Esophagus (tissue), 2 donors: ENCODE data around the gene HLA-DQB1. TPM values are rescaled to one million over a fixed set of nuclear protein-coding genes. Genes with fewer than 3 reads are reported as not detected.
"Not testable (repeated sequence)": the region's sequence is repeated elsewhere in the genome, so short reads cannot be mapped to it uniquely, and the experiment has no call there.

ENCODE experiments used
- H3K27ac ChIP-seq, 2 donors: one replicate each; pipeline ENCODE4 v1.5.1; 2013; ENCODE audit warnings: low read depth in 2 of 2, mild to moderate bottlenecking in 2 of 2, inconsistent platforms in 1 of 2, low read length in 1 of 2, moderate library complexity in 1 of 2
- H3K27me3 ChIP-seq, 2 donors: one replicate each; pipeline ENCODE4 v1.6.1; 2013; ENCODE audit warnings: low read length in 2 of 2, control low read depth in 1 of 2, mild to moderate bottlenecking in 1 of 2; ENCODE audit not compliant: insufficient read depth in 2 of 2, control insufficient read depth in 1 of 2
- H3K36me3 ChIP-seq, 2 donors: one replicate each; pipeline ENCODE4 v1.6.1; 2013; ENCODE audit warnings: low read length in 1 of 2; ENCODE audit not compliant: control insufficient read depth in 2 of 2, insufficient read depth in 2 of 2
- H3K4me1 ChIP-seq, 2 donors: one replicate each; pipeline ENCODE4 v1.6.1; 2013; ENCODE audit warnings: low read length in 1 of 2; ENCODE audit not compliant: control insufficient read depth in 2 of 2, insufficient read depth in 2 of 2
- H3K4me3 ChIP-seq, 2 donors: one replicate each; pipeline ENCODE4 v1.5.1; 2013; ENCODE audit warnings: low read length in 2 of 2, mild to moderate bottlenecking in 2 of 2, low read depth in 1 of 2, moderate library complexity in 1 of 2
- H3K9me3 ChIP-seq, 2 donors: one replicate each; pipeline ENCODE4 v1.6.1; 2013; ENCODE audit warnings: mild to moderate bottlenecking in 2 of 2, low read depth in 1 of 2, low read length in 1 of 2, moderate library complexity in 1 of 2; ENCODE audit not compliant: control insufficient read depth in 2 of 2, insufficient read depth in 1 of 2
- WGBS, 2 donors: extraction: QIAGEN DNeasy Blood & Tissue Kit; methylation state at CpG; one replicate each; pipeline ENCODE4 v1.1.7; 2013; 5-methylcytosine and 5-hydroxymethylcytosine counted together
- polyA plus RNA-seq, 2 donors: library from polyadenylated mRNA; stranded (reverse); fragments of 200-250 nt; gene quantifications; one replicate each; pipeline ENCODE4 v1.2.3, GENCODE V29; 2013
- donor health status: healthy with polysubstance abuse.
- donor health status: Bipolar disorder and iron deficiency.

Gene HLA-DQB1
- polyA plus RNA-seq, 2 donors = 16.5 to 53.2 TPM

DNA sequence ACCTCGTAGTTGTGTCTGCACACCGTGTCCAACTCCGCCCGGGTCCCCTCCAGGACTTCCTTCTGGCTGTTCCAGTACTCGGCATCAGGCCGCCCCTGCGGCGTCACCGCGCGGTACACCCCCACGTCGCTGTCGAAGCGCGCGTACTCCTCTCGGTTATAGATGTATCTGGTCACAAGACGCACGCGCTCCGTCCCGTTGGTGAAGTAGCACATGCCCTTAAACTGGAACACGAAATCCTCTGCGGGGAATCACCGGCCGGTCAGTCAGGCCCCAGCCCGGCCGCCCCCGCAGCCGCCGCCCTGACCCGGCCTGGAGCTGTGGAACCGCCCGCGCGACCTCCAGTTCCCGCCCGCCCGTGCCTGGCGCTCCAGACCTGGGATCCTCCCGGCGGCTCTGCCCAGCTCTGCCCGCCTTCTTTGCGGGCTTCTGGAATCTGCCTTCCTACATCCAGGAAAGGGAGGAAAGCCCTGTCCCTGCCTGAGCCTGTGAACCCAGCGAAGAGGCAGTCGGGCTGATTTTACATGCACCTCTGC, 1.6 kb downstream of the HLA-DQB1 start:
- Histone ChIP-seq H3K4me1 (peaks cover 2 to 4% of the 10 kb centered on the region in 2 donors), H3K27me3 (no peaks in the 10 kb centered on the region), H3K27ac (peak overlapping the region in 1 of 2 donors; percentile 23), H3K36me3 (peaks cover 0 to 4% of the 10 kb centered on the region in 2 donors), H3K9me3 (no peaks in the 10 kb centered on the region), H3K4me3 (peak overlapping the region; percentile 34 to 63)
- WGBS, 2 donors = 0 to 2% methylated on average over 42 to 47 of the region's 47 CpGs

GRCh38 chr6:32664354-32664753, 2.1 kb downstream of the HLA-DQB1 start:
- 26 to 35% methylated on average over 20 to 26 of the region's 26 CpGs for WGBS, 2 donors
- H3K4me1 ChIP-seq = peaks cover 2 to 4% of the 10 kb centered on the region in 2 donors
- H3K27me3 ChIP-seq = no peaks in the 10 kb centered on the region
- peaks cover 0 to 4% of the 10 kb centered on the region in 2 donors for H3K36me3 ChIP-seq
- H3K27ac ChIP-seq = no peak overlapping the region
- peak overlapping the region; percentile 34 to 63 for H3K4me3 ChIP-seq
- H3K9me3 ChIP-seq = no peaks in the 10 kb centered on the region

DNA sequence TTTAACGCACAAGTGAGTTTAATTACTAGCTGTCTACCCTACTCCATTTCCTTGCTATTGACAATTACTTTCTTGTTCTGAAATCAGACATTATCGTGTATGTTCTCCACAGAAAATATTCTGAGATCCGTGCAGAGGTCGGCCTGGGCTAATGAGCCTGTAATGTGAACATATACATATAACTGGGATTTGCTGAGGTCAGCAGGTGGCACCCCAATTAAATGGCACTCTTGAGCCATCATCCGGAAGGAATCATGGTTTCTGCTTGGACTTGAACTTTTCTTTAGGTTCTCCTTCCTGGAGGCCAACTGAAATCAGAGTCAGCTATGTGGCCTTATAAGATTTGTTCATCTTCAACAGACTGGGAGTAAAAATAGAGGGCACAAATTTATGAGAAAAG, 3.6 kb downstream of the HLA-DQB1 start:
- Histone ChIP-seq H3K27me3 (no peaks in the 10 kb centered on the region), H3K9me3 (no peaks in the 10 kb centered on the region)
- WGBS, 2 donors = 81 to 87% methylated on average over 5 of the region's 5 CpGs

GRCh38 chr6:32662099-32662498, 4.4 kb downstream of the HLA-DQB1 start:
- H3K36me3 ChIP-seq = peaks cover 0 to 4% of the 10 kb centered on the region in 2 donors
- no peaks in the 10 kb centered on the region for H3K27me3 ChIP-seq
- no peak overlapping the region for H3K4me3 ChIP-seq
- H3K27ac ChIP-seq = no peak overlapping the region
- H3K4me1 ChIP-seq = peaks cover 0 to 4% of the 10 kb centered on the region in 2 donors
- WGBS, 2 donors = 72 to 90% methylated on average over 7 of the region's 7 CpGs
- no peaks in the 10 kb centered on the region for H3K9me3 ChIP-seq

More for the DNA sequence above, 3.6 kb downstream of the HLA-DQB1 start:
- Histone ChIP-seq H3K4me1 (peaks cover 0 to 4% of the 10 kb centered on the region in 2 donors), H3K4me3 (no peak overlapping the region), H3K36me3 (peaks cover 0 to 4% of the 10 kb centered on the region in 2 donors), H3K27ac (no peak overlapping the region)

- WGBS, 2 donors = 53 to 65% methylated on average over 4 of the region's 4 CpGs
- H3K36me3 ChIP-seq = peaks cover 0 to 4% of the 10 kb centered on the region in 2 donors
These were observed 6.4 kb downstream of the HLA-DQB1 start for GRCh38 chr6:32659856-32660595.

DNA sequence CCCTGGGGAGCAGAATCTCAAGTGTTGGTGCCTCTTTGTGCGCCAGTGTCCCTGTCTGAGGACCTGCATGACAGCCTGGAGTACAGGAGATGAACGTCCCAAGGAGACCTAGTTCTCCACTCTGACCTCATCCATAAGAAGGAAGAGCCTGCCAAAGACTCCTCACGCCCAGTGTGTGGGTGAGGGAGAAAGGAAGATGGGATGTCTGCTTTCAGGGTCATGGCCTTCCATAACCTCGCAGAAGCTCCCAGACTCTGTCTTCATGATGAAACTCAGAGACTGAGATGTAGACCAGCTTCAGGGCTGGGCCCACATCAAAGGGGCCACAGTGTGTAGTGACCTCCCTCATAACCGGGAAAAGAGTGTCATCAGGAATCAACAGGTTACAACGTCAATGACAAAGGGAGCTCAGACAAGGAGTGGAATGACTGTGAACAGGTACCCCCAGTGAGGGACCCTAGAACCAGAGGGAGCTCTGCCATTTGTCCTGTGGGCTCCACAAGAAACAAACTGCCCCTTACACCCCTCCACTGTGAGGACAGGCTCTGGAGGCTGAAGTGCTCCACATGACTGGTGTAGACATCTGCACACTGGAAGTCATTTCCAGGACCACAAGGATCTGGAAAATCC, 8.1 kb downstream of the HLA-DQB1 start:
- H3K27me3 ChIP-seq = no peaks in the 10 kb centered on the region

More at GRCh38 chr6:32659856-32660595, 6.4 kb downstream of the HLA-DQB1 start:
- Histone ChIP-seq H3K27me3 (no peaks in the 10 kb centered on the region), H3K4me3 (no peak overlapping the region), H3K27ac (no peak overlapping the region), H3K4me1 (peaks cover 0 to 4% of the 10 kb centered on the region in 2 donors), H3K9me3 (no peaks in the 10 kb centered on the region)

GRCh38 chr6:32657819-32658218, 8.6 kb downstream of the HLA-DQB1 start:
- H3K4me1 ChIP-seq, H3K27me3 ChIP-seq, H3K4me3 ChIP-seq, H3K9me3 ChIP-seq, H3K27ac ChIP-seq, H3K36me3 ChIP-seq: not testable (repeated sequence)

More for the DNA sequence above, 8.1 kb downstream of the HLA-DQB1 start:
- WGBS, 2 donors = 46 to 51% methylated on average over 6 of the region's 6 CpGs
- Histone ChIP-seq H3K4me1 (no peaks in the 10 kb centered on the region), H3K4me3 (no peak overlapping the region), H3K27ac (no peak overlapping the region), H3K36me3 (peaks cover 0 to 4% of the 10 kb centered on the region in 2 donors), H3K9me3 (no peaks in the 10 kb centered on the region)

DNA sequence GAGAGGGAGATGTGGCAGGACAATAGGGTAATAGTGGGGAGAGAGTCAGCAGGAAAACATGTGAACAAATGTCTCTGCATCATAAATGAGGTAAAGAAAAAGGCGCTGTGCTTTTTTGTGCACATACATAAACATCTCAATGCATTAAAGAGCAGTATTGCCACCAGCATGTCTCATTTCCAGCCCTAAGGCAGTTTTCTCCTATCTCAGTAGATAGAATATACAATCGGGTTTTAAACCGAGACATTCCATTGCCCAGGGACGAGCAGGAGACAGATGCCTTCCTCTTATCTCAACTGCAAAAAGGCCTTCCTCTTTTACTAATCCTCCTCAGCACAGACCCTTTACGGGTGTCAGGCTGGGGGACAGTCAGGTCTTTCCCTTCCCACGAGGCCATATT, 9.1 kb downstream of the HLA-DQB1 start:
- H3K27me3 ChIP-seq, H3K4me3 ChIP-seq, H3K9me3 ChIP-seq, H3K4me1 ChIP-seq, H3K27ac ChIP-seq, H3K36me3 ChIP-seq: not testable (repeated sequence)
- 53 to 65% methylated on average over 5 of the region's 6 CpGs for WGBS, 2 donors

GRCh38 chr6:32655203-32655710, 11.2 kb downstream of the HLA-DQB1 start:
- 92 to 94% methylated on average over 2 of the region's 2 CpGs for WGBS, 2 donors
- no peaks in the 10 kb centered on the region for H3K36me3 ChIP-seq
- H3K4me1 ChIP-seq = no peaks in the 10 kb centered on the region
- no peak overlapping the region for H3K27ac ChIP-seq
- H3K9me3 ChIP-seq = no peaks in the 10 kb centered on the region
- H3K27me3 ChIP-seq = no peaks in the 10 kb centered on the region
- H3K4me3 ChIP-seq = no peak overlapping the region
